Activated CD4-positive, alpha-beta T cell treated with anti-CD3 and anti-CD28 coated beads, Interleukin-2, amount 50 U/mL, for 16 hours (primary cell): ENCODE results near the gene TEC.
"Not testable (repeated sequence)": the region's sequence is repeated elsewhere in the genome, so short reads cannot be mapped to it uniquely, and the experiment has no call there.

Experiments used
- DNase-seq: peaks from one replicate; pipeline ENCODE4 v3.0.0-alpha.2; 2020

Gene TEC

GRCh38 chr4:48268956-48269860, at the start of gene TEC:
Gene TEC (minus strand): TSS chr4:48269838. CDS start chr4:48228614, 41,224 bp downstream.
- peak; percentile 27 for DNase-seq

GRCh38 chr4:48315728-48316630, 46.3 kb upstream of the TEC start:
- peak; percentile 36 for DNase-seq

GRCh38 chr4:48314746-48315145, 45.1 kb upstream of the TEC start:
- not testable (repeated sequence) for DNase-seq

- DNase-seq, result no peak
Measured at GRCh38 chr4:48311896-48312295, 42.3 kb upstream of the TEC start.

GRCh38 chr4:48308901-48309300, 39.3 kb upstream of the TEC start:
- no peak for DNase-seq

GRCh38 chr4:48307528-48307927, 37.9 kb upstream of the TEC start:
- no peak for DNase-seq

GRCh38 chr4:48305508-48305907, 35.9 kb upstream of the TEC start:
- no peak for DNase-seq

- no peak for DNase-seq
Measured at GRCh38 chr4:48300004-48300403, 30.4 kb upstream of the TEC start.

GRCh38 chr4:48299560-48299959, 29.9 kb upstream of the TEC start:
- no peak for DNase-seq

- DNase-seq, result no peak
Measured at GRCh38 chr4:48297256-48297846, 27.7 kb upstream of the TEC start.

- DNase-seq, result peak; percentile 12
Measured at GRCh38 chr4:48296365-48296764, 26.7 kb upstream of the TEC start.

- DNase-seq, result no peak
Measured at GRCh38 chr4:48295116-48295515, 25.5 kb upstream of the TEC start.

- not testable (repeated sequence) for DNase-seq
Measured at GRCh38 chr4:48292218-48292790, 22.7 kb upstream of the TEC start.

GRCh38 chr4:48290146-48290772, 20.6 kb upstream of the TEC start:
- no peak for DNase-seq

GRCh38 chr4:48286060-48286459, 16.4 kb upstream of the TEC start:
- not testable (repeated sequence) for DNase-seq

GRCh38 chr4:48285640-48286039, 16.0 kb upstream of the TEC start:
- not testable (repeated sequence) for DNase-seq

- no peak for DNase-seq
Measured at GRCh38 chr4:48275686-48276085, 6.0 kb upstream of the TEC start.

- DNase-seq, result peak; percentile 28
Measured at GRCh38 chr4:48275247-48275646, 5.6 kb upstream of the TEC start.

- DNase-seq, result no peak
Measured at GRCh38 chr4:48271626-48272025, 2.0 kb upstream of the TEC start.

- no peak for DNase-seq
Measured at GRCh38 chr4:48270951-48271473, 1.4 kb upstream of the TEC start.

- DNase-seq, result no peak
Measured at GRCh38 chr4:48270523-48270897, 872 bp upstream of the TEC start.

- peak; percentile 89 for DNase-seq
Measured at GRCh38 chr4:48269861-48270522, 354 bp upstream of the TEC start.
